Left lung (tissue), 10 donors: Measurements from ENCODE around the gene PLA2G2D. TPM values are rescaled to one million over a fixed set of nuclear protein-coding genes. Genes with fewer than 3 reads are reported as not detected.
A peak's percentile ranks its signal among the peaks of the same experiment; 100 is the strongest.

Experiments used
- ATAC-seq: fragments of 200-7000 bp; cut with Tn5 transposase; one replicate; pipeline ENCODE4 v1.9.1; 2020; ENCODE audit warnings: moderate library complexity
- DNase-seq, 4 donors: peaks; one replicate each; pipeline ENCODE4 v3.0.0-alpha.2; 2013 to 2020
- H3K27ac ChIP-seq, 2 donors: fragments of 200-600 bp; sonication (generic) in 1 of 2; one replicate each; pipeline versions ENCODE4 v1.5.0 to v1.8.0; 2020 to 2021
- H3K27me3 ChIP-seq, 2 donors: fragments of 200-600 bp; sonication (generic) in 1 of 2; one replicate each; pipeline versions ENCODE4 v1.5.0 to v1.8.0; 2020 to 2021
- H3K36me3 ChIP-seq, 2 donors: fragments of 200-600 bp; sonication (generic) in 1 of 2; one replicate each; pipeline versions ENCODE4 v1.5.0 to v1.8.0; 2020 to 2021
- H3K4me1 ChIP-seq, 2 donors: fragments of 200-600 bp; one replicate each; pipeline ENCODE4 v1.8.0; 2021
- H3K4me3 ChIP-seq, 2 donors: fragments of 200-600 bp; sonication (generic) in 1 of 2; one replicate each; pipeline versions ENCODE4 v1.5.0 to v1.8.0; 2020 to 2021; ENCODE audit warnings: mild to moderate bottlenecking in 1 of 2
- H3K9me3 ChIP-seq, 2 donors: fragments of 200-600 bp; sonication (generic) in 1 of 2; one replicate each; pipeline versions ENCODE4 v1.5.0 to v1.8.0; 2020 to 2021
- intact Hi-C, 2 donors: fragments of 100-400 bp; cut with DNase I; formaldehyde crosslinking; loops; one replicate each; pipeline versions ENCODE4 v1.11.2 to v1.14.2; 2022
- polyA plus RNA-seq, 6 donors: library from polyadenylated mRNA; unstranded; fragments of 120-200 nt; gene quantifications; one replicate each; pipeline ENCODE4 v1.2.1, GENCODE V29; 2013; ENCODE audit not compliant: insufficient read length in 6 of 6
- total RNA-seq, 2 donors: library from RNA; stranded (reverse); fragmentation: NEBNext Ultra II Directional; extraction: Animal tissue kit (Norgen Biotek cat#: 25700); gene quantifications; one replicate each; pipeline ENCODE4 v1.2.1, GENCODE V29; 2021
- TF ChIP-seq, protein P1 (sequence below), 2 donors: fragments of 200-600 bp; sonication (generic) in 1 of 2; IDR thresholded peaks; one replicate each; pipeline versions ENCODE4 v1.5.0 to v1.8.0; 2021; ENCODE audit warnings: antibody characterized with exemption in 2 of 2
- donor health status: DM: no; HTN: yes; CAD: no.
- donor health status: DM: no; HTN: no; CAD: no.

Gene PLA2G2D
- total and polyA plus RNA-seq, 8 donors = 0.07 to 0.15 (median 0.09) TPM; not detected in 3

DNA sequence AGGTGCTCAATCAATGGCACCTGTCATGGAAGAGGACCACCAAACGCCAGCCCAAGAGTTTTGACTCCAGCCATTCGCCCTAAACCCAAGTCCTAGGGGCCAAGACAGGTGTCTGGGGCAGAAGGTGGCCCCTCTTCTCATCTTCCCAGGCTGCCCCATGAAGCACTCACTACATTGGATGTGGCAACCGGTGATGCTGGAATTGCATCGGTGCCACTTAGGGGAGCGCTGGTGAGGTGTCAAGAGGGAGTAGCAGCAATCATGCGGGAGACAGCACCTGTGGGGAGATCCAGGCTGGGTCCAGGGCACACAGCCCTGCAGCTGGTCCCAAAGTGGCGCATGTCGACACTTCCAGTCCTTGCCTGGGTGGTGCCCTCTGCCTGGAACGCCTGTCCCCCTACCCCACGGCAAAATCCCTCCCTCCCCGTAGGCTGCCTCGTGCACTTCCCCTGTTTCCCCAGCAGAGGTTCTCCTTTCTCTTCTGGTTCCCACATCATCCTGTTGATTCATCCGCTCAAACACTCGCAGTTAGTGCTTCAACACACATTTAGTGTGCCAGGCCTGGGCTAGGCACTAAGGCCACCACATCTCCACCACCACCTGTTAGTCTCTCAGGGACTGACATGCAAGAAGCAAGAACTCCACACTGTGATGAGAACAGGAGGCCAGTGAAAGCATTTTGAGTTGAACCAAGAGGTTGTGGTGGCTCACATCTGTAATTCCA, 18.5 kb downstream of the PLA2G2D start:
- Histone ChIP-seq H3K4me1 (no peaks in the 10 kb centered on the region), H3K4me3 (no peak overlapping the region), H3K27me3 (peaks cover 0 to 3% of the 10 kb centered on the region in 2 donors), H3K9me3 (no peaks in the 10 kb centered on the region), H3K36me3 (no peaks in the 10 kb centered on the region), H3K27ac (no peak overlapping the region)
- intact Hi-C loops = no loop called here
- TF ChIP-seq, protein P1, sequence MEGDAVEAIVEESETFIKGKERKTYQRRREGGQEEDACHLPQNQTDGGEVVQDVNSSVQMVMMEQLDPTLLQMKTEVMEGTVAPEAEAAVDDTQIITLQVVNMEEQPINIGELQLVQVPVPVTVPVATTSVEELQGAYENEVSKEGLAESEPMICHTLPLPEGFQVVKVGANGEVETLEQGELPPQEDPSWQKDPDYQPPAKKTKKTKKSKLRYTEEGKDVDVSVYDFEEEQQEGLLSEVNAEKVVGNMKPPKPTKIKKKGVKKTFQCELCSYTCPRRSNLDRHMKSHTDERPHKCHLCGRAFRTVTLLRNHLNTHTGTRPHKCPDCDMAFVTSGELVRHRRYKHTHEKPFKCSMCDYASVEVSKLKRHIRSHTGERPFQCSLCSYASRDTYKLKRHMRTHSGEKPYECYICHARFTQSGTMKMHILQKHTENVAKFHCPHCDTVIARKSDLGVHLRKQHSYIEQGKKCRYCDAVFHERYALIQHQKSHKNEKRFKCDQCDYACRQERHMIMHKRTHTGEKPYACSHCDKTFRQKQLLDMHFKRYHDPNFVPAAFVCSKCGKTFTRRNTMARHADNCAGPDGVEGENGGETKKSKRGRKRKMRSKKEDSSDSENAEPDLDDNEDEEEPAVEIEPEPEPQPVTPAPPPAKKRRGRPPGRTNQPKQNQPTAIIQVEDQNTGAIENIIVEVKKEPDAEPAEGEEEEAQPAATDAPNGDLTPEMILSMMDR (IDR thresholded peaks at IDR 0.05) = peak; percentile 77 to 79
- DNase-seq = peak in 2 of 4 donors; percentile 35 to 52
- peak; percentile 92 for ATAC-seq

DNA sequence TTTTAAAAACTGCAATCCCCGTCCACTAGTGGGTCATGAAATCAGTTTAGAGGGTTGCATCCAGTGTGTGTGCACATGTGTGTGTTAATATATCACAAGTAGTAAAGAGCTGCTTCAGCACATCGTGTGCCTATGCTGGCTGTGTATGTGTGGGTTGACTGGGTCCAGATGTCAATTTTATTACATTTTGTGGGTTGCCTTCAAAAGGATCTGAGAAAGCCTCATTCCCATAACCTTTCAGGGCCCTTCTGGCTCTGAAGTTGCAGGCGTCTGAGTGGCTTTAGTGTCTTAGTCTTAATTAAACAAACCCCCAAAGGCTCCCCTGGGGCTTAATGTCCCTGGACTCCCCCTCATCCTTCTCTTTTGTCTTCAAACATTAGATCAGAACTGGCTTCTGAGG, 19.8 kb downstream of the PLA2G2D start:
- Histone ChIP-seq H3K27me3 (peaks cover 0 to 3% of the 10 kb centered on the region in 2 donors), H3K4me3 (no peak overlapping the region), H3K27ac (no peak overlapping the region), H3K36me3 (no peaks in the 10 kb centered on the region), H3K9me3 (no peaks in the 10 kb centered on the region), H3K4me1 (no peaks in the 10 kb centered on the region)
- TF ChIP-seq, protein P1 (IDR thresholded peaks at IDR 0.05) = no peak
- intact Hi-C loops = no loop called here
- DNase-seq (peak in 2 of 4 donors; percentile 53 to 77), ATAC-seq (no peak)

DNA sequence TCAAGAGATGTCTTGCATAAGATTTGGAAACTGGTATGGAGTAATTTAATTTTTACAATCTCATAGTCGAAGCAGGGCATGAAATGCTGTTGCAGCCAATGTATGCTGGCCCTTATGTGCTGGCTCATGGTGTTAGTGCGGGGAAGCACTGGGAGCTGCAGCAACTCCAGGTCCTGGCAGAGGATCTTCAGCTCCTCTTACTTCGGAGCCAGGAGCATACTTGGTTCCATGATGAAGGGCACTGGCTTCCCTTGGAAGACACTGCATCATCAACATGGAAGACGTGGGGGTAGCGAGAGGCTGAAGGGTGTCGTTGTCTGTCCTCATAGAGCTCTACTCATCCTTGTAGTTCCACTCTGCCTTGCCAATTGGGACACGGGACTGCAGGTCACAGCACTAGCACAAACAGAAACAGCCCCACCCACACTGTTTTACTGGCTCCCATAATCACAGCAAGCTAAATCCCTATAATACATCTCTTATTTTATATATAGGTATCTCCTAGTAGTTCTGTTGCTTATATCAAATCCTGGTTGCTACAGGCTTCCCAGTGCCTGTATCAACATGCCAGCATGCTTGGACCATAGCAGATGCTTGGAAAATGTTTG, 22.4 kb downstream of the PLA2G2D start:
- intact Hi-C loops = no loop called here
- TF ChIP-seq, protein P1 (IDR thresholded peaks at IDR 0.05) = no peak
- DNase-seq (no peak), ATAC-seq (no peak)
- H3K27me3 ChIP-seq = no peaks in the 10 kb centered on the region
- H3K4me3 ChIP-seq = no peak overlapping the region
- H3K4me1 ChIP-seq = peaks cover 0 to 7% of the 10 kb centered on the region in 2 donors
- H3K9me3 ChIP-seq = no peaks in the 10 kb centered on the region
- no peaks in the 10 kb centered on the region for H3K36me3 ChIP-seq
- H3K27ac ChIP-seq = no peak overlapping the region

DNA sequence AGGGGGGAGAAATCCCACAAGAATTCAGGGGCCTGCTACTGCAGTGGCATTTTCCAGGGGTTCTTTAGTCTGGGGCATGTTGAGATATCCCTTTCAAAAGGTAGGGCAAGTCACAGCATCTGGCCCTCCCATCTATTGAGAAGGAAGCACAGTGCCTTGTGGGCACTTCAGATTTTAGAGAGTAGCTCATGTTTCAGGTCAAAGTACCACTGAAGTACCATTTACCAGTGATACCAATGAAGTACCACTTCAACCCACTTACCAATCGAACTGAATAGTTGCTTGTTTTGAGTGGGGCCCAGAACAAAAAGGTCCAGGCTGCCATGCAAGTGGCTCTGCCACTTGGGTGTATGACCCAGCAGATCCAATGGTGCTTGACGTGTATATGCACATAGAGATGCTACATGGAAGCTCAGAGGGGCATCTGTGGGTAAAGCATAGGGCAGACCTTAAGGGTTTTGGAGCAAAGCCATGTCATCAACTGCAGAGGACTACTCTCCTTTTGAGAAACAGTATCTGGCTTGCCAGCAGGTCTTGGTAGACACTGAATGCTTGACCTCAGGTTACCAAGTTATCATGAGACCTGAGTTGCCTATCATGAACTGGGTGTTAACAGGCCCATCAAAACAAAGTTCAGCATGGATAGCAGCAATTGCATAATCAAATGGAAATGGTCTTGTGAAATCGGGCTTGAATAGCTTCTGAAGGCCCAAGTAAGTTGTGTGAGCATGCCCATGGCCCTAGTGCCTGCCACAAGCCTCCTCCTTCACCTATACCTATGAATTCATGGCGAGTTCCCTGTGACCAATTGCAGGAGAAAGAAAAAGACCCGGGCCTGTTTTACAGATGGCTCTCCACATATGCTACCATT, 23.5 kb downstream of the PLA2G2D start:
- no peaks in the 10 kb centered on the region for H3K9me3 ChIP-seq
- ATAC-seq = peak; percentile 78
- intact Hi-C loops = no loop called here
- no peaks in the 10 kb centered on the region for H3K27me3 ChIP-seq
- H3K4me3 ChIP-seq = no peak overlapping the region
- no peak overlapping the region for H3K27ac ChIP-seq
- TF ChIP-seq, protein P1 (IDR thresholded peaks at IDR 0.05) = no peak
- no peaks in the 10 kb centered on the region for H3K36me3 ChIP-seq
- DNase-seq = peak in 1 of 4 donors; percentile 42
- peaks cover 0 to 7% of the 10 kb centered on the region in 2 donors for H3K4me1 ChIP-seq
